ENCODE data around the gene CD7.

CD7 gene

DNA sequence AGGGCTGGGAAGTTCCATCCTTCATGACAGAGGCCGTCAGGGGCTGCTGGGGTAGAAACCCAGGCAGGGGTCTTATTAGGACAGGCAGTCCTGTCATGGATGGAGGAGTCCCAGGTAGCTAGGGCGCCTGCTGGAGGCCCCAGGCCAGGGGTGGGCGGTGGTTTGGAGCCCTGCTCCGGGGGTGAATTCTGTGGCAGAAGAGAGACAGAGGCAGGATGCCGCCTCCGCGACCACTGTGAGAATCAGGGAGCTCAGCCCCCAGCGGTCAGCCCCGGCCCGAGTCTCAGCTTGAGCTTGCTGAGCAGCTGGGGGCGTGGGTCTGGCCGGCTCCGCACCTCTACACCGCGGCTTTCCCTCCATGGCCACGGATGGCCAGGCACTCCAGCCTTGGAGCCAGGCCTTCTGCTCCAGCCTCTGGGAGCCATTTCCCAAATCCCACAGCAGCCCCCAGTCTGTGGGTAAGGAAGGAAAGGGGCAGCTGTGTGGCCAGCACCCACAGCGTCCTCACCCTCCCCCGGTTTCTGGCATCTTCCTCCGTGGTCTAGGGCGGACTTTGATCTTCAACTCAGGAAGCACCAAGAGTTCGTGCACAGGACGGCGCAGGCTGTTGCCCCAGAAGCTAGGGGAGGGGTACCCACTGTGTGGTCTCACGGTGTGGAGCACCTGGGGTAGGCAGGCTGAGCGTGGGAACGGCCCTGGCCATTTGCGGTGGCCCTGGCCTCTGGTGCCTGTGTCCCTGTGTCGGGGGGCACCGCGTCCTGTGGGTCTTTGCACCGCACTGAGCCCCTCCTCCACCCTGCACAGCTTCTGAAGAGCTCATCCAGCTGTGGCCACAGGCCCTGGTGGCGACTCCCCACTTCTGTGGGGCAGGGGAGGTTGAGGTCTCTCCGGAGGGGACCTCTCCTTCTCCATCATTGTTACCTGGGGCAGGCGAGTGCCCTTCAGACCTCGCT, 14.1 kb downstream of the CD7 start:
- Histone ChIP-seq H3K4me1 (ENCODE audit: insufficient read depth, low read length, severe bottlenecking) (peaks cover 11% of the 10 kb centered on the region), H3F3A (ENCODE audit: insufficient read depth, low read length) (no peaks in the 10 kb centered on the region), H3K27me3 (ENCODE audit: insufficient read depth, low read length) (peaks cover 12% of the 10 kb centered on the region; the same call in 1 of the 2 replicates), H2AFZ (ENCODE audit: low read length) (no peak overlapping the region), H4K20me1 (ENCODE audit: insufficient read depth, low read length) (no peaks in the 10 kb centered on the region), H3K9me2 (ENCODE audit: low read depth, low read length) (no peaks in the 10 kb centered on the region), H3K4me2 (ENCODE audit: low read length) (no peak overlapping the region), H3K4me3 (ENCODE audit: low read depth, low read length, poor library complexity, severe bottlenecking) (no peak overlapping the region), H3K36me3 (ENCODE audit: insufficient read depth, low read length) (no peaks in the 10 kb centered on the region), H3K27ac (ENCODE audit: low read depth, low read length, poor library complexity, severe bottlenecking) (no peak overlapping the region), H3K9me3 (ENCODE audit: low read length) (no peaks in the 10 kb centered on the region), H3K79me2 (ENCODE audit: insufficient read depth, low read length) (no peaks in the 10 kb centered on the region), H3K9ac (ENCODE audit: low read length) (no peak overlapping the region)
- TF ChIP-seq, protein P1, sequence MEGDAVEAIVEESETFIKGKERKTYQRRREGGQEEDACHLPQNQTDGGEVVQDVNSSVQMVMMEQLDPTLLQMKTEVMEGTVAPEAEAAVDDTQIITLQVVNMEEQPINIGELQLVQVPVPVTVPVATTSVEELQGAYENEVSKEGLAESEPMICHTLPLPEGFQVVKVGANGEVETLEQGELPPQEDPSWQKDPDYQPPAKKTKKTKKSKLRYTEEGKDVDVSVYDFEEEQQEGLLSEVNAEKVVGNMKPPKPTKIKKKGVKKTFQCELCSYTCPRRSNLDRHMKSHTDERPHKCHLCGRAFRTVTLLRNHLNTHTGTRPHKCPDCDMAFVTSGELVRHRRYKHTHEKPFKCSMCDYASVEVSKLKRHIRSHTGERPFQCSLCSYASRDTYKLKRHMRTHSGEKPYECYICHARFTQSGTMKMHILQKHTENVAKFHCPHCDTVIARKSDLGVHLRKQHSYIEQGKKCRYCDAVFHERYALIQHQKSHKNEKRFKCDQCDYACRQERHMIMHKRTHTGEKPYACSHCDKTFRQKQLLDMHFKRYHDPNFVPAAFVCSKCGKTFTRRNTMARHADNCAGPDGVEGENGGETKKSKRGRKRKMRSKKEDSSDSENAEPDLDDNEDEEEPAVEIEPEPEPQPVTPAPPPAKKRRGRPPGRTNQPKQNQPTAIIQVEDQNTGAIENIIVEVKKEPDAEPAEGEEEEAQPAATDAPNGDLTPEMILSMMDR (IDR thresholded peaks at IDR 0.05; ENCODE audit: low read length), result no peak
- TF ChIP-seq EZH2 (IDR thresholded peaks at IDR 0.05; ENCODE audit: borderline replicate concordance, low read length), result no peak

DNA sequence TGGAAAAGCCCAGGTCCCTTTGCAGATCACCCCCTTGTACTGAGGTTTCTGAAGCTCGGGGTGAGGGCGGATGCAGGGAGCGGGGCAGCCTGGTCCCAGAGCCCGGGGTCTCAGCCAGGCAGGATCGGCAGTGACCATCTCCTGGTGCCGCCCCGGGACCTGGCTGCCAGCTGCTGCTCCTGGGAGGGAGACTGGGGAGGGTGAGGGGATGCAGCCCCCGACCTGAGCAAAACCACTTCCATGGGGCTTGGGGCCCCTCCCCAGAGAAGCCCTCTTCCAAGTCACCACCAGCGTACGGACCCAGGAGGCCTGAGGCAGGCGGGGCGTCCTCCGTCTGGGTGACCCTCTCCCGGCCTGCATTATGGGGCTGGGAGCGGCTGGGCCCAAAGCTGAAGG, 14.8 kb downstream of the CD7 start:
- Histone ChIP-seq H3F3A (ENCODE audit: insufficient read depth, low read length) (no peaks in the 10 kb centered on the region), H3K27me3 (ENCODE audit: insufficient read depth, low read length) (peaks cover 12% of the 10 kb centered on the region; the same call in 1 of the 2 replicates), H3K9ac (ENCODE audit: low read length) (no peak overlapping the region), H3K79me2 (ENCODE audit: insufficient read depth, low read length) (no peaks in the 10 kb centered on the region), H4K20me1 (ENCODE audit: insufficient read depth, low read length) (no peaks in the 10 kb centered on the region), H3K9me2 (ENCODE audit: low read depth, low read length) (no peaks in the 10 kb centered on the region), H3K36me3 (ENCODE audit: insufficient read depth, low read length) (no peaks in the 10 kb centered on the region), H3K4me1 (ENCODE audit: insufficient read depth, low read length, severe bottlenecking) (peaks cover 18% of the 10 kb centered on the region), H3K9me3 (ENCODE audit: low read length) (no peaks in the 10 kb centered on the region), H3K27ac (ENCODE audit: low read depth, low read length, poor library complexity, severe bottlenecking) (no peak overlapping the region), H3K4me3 (ENCODE audit: low read depth, low read length, poor library complexity, severe bottlenecking) (no peak overlapping the region), H2AFZ (ENCODE audit: low read length) (no peak overlapping the region), H3K4me2 (ENCODE audit: low read length) (no peak overlapping the region)
- no peak for TF ChIP-seq EZH2 (IDR thresholded peaks at IDR 0.05; ENCODE audit: borderline replicate concordance, low read length)
- TF ChIP-seq, protein P1 (IDR thresholded peaks at IDR 0.05; ENCODE audit: low read length), result no peak

DNA sequence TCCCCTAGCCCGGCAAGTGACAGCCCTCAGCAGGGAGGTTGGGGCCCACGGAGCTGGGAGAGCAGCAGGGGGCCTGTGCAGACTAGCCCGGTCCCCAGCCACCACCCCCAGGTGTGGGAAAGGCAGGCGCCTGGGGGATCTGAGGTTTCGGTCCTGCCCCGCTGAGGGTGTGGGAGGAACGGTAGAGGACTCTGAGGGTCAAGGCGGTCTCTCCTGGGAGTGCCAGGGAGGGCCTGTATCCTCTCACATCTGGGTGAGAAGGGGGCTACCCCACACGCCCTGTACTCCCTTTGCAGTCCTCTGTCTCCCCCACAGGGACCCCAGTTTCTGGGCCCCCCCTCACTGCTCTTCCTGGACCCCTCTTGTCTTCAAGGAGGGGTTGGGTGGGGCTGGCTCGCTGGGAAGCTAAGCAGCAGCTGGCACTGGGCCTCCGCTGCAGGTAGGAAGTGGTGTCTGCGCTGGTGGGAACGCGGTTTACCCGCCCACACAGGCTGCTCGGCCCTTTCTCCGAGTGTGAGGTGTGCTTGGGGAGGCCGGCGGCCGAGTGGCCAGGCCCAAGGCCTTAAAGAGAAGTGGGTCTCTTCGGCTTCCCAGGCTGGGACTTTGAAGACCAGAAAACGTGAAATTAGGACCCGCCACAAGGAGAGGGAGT, 15.4 kb downstream of the CD7 start:
- no peak overlapping the region for H3K4me2 ChIP-seq (ENCODE audit: low read length)
- no peak overlapping the region for H3K27ac ChIP-seq (ENCODE audit: low read depth, low read length, poor library complexity, severe bottlenecking)
- H3K4me1 ChIP-seq (ENCODE audit: insufficient read depth, low read length, severe bottlenecking), result peaks cover 23% of the 10 kb centered on the region
- no peak overlapping the region for H3K4me3 ChIP-seq (ENCODE audit: low read depth, low read length, poor library complexity, severe bottlenecking)
- no peaks in the 10 kb centered on the region for H3K79me2 ChIP-seq (ENCODE audit: insufficient read depth, low read length)
- H3K9me3 ChIP-seq (ENCODE audit: low read length), result no peaks in the 10 kb centered on the region
- no peaks in the 10 kb centered on the region for H4K20me1 ChIP-seq (ENCODE audit: insufficient read depth, low read length)
- peaks cover 12% of the 10 kb centered on the region; the same call in 1 of the 2 replicates for H3K27me3 ChIP-seq (ENCODE audit: insufficient read depth, low read length)
- no peaks in the 10 kb centered on the region for H3K9me2 ChIP-seq (ENCODE audit: low read depth, low read length)
- H2AFZ ChIP-seq (ENCODE audit: low read length), result no peak overlapping the region
- H3F3A ChIP-seq (ENCODE audit: insufficient read depth, low read length), result no peaks in the 10 kb centered on the region
- no peak overlapping the region for H3K9ac ChIP-seq (ENCODE audit: low read length)
- H3K36me3 ChIP-seq (ENCODE audit: insufficient read depth, low read length), result no peaks in the 10 kb centered on the region
- TF ChIP-seq, protein P1 (IDR thresholded peaks at IDR 0.05; ENCODE audit: low read length), result no peak
- no peak for TF ChIP-seq EZH2 (IDR thresholded peaks at IDR 0.05; ENCODE audit: borderline replicate concordance, low read length)

Measured in OCI-LY1 (cell line).